SU-DHL-6 (cell line): ENCODE measurements around the gene MC5R.

ENCODE experiments used
- H2AFZ ChIP-seq: fragments of 200-600 bp; sonication (generic); 2 replicates; pipeline ENCODE4 v1.6.1; 2014; ENCODE audit warnings: low read depth, mild to moderate bottlenecking, moderate library complexity, mixed read lengths, antibody characterized with exemption, low read length; ENCODE audit not compliant: severe bottlenecking
- H3F3A ChIP-seq: fragments of 200-600 bp; shearing (Covaris generic); 2 replicates; pipeline ENCODE4 v1.6.0; 2016; ENCODE audit warnings: antibody characterized with exemption, mild to moderate bottlenecking; ENCODE audit not compliant: insufficient read depth
- H3K27ac ChIP-seq: fragments of 200-600 bp; sonication (generic); 2 replicates; pipeline ENCODE4 v1.5.1; 2016; ENCODE audit warnings: low read depth, mild to moderate bottlenecking, low read length, moderate library complexity, mixed read lengths
- H3K27me3 ChIP-seq: fragments of 200-600 bp; sonication (generic), shearing (Covaris generic); 2 replicates; pipeline ENCODE4 v1.6.0; 2014; ENCODE audit warnings: mild to moderate bottlenecking, low read length
- H3K36me3 ChIP-seq: fragments of 200-600 bp; sonication (generic); 2 replicates; pipeline ENCODE4 v1.6.1; 2014; ENCODE audit warnings: mild to moderate bottlenecking, low read length, mixed read lengths
- H3K4me2 ChIP-seq: fragments of 300-600, 200-600 bp; shearing (Covaris generic), sonication (generic); 2 replicates; pipeline ENCODE4 v1.6.0; 2014; ENCODE audit warnings: low read length, low read depth, mild to moderate bottlenecking; ENCODE audit not compliant: poor library complexity, severe bottlenecking
- H3K4me3 ChIP-seq: fragments of 200-600 bp; sonication (generic); 2 replicates; pipeline ENCODE4 v1.5.1; 2014; ENCODE audit warnings: antibody characterized with exemption, low read length, mild to moderate bottlenecking, mixed read lengths; ENCODE audit not compliant: insufficient read depth, poor library complexity, severe bottlenecking
- H3K79me2 ChIP-seq: fragments of 200-600 bp; sonication (generic); 2 replicates; pipeline ENCODE4 v1.6.1; 2014; ENCODE audit warnings: mild to moderate bottlenecking, low read length, moderate library complexity; ENCODE audit not compliant: insufficient read depth
- H3K9ac ChIP-seq: fragments of 200-600 bp; sonication (generic); 2 replicates; pipeline ENCODE4 v1.7.0; 2014; ENCODE audit warnings: mild to moderate bottlenecking, low read length
- H3K9me2 ChIP-seq: fragments of 200-600 bp; sonication (generic); replicated peaks from 2 replicates; pipeline ENCODE4 v1.6.1; 2014; ENCODE audit warnings: low read length; ENCODE audit not compliant: insufficient read depth
- H3K9me3 ChIP-seq: fragments of 200-600 bp; sonication (generic); 2 replicates; pipeline ENCODE4 v1.6.1; 2014; ENCODE audit warnings: low read length, mixed read lengths; ENCODE audit not compliant: insufficient read depth
- H4K20me1 ChIP-seq: fragments of 200-600 bp; sonication (generic); 2 replicates; pipeline ENCODE4 v1.6.1; 2014; ENCODE audit warnings: low read depth, mild to moderate bottlenecking, antibody characterized with exemption, low read length, moderate library complexity, mixed read lengths
- EZH2phosphoT487 ChIP-seq: fragments of 200-600 bp; sonication (generic), shearing (Covaris generic); conservative IDR thresholded peaks from 2 replicates; pipeline ENCODE4 v1.6.1; 2018; ENCODE audit warnings: mild to moderate bottlenecking, antibody characterized with exemption, low read length, moderate library complexity, mixed read lengths
- TF ChIP-seq, protein P1 (sequence below): fragments of 200-600 bp; sonication (generic); IDR thresholded peaks from one replicate; pipeline ENCODE4 v1.5.1; 2017; ENCODE audit warnings: antibody characterized with exemption, mild to moderate bottlenecking, low read length, moderate library complexity; ENCODE audit not compliant: insufficient read depth, poor library complexity, severe bottlenecking

Gene MC5R

DNA sequence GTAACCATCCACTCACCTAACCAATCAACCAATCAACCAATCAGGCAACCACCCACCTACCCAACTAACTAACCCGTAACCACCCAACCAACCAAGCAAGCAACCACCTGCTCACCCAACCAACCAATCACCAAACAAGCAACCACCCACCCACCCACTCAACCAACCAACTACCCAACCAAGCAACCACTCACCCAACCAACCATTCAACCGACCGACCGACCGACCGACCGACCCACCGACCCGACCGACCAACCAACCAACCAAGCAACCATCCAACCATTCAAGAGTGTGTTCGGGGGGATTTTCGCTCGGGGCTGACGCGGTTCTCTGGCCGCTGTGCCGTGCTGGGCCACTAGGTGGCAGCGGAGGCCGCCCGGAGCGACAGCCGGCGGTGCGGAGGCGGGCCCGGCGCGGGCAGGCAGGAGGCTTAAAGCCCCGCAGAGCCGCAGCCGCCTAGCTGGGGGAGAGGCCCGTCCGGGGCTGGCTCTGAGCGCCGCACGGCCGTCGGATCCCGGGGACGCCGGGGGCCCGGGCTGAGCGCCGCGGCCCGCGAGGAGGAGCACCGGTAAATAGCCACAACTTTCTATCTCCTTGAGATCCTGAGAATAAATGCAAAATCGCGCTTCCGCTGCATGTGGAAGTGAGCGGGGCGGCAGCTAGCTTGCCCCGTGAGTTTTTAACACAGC is at the start of gene MC5R:
MC5R (plus strand) TSS at position 443 of the 689 bp plus-strand sequence. CDS start 1,617 bp downstream, outside the sequence.
- Histone ChIP-seq H2AFZ (peak within 1 kb of the TSS; percentile 86), H3K9ac (peak within 1 kb of the TSS; percentile 13; the same call in 1 of the 2 replicates)

DNA sequence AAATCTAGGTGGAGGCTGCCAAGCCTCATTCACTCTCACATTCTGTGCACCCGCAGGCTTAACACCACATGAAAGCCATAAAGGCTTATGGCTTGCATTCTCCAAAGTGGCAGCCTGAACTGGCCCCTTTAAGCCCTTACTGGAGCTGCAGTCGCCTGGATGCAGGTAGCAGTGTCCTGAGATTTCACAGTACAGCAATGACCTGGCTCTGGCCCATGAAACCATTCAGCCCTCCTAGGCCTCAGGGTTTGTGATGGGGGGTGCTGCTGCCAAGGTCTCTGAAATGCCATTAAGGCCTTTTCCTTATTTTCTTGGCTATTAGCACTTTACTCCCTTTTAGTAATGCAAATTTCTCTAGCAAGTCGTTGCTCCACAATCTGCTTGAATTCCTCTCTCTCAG is 48.9 kb upstream of the MC5R start:
- Histone ChIP-seq H3K9ac (no peak overlapping the region), H3K4me3 (no peak overlapping the region), H3K36me3 (no peaks in the 10 kb centered on the region), H3K27me3 (no peaks in the 10 kb centered on the region), H3K9me2 (no peaks in the 10 kb centered on the region), H3F3A (no peaks in the 10 kb centered on the region), H2AFZ (no peak overlapping the region), H3K79me2 (no peaks in the 10 kb centered on the region), H4K20me1 (no peaks in the 10 kb centered on the region), H3K9me3 (no peaks in the 10 kb centered on the region), H3K4me2 (no peak overlapping the region), H3K27ac (no peak overlapping the region)
- TF ChIP-seq, protein P1, sequence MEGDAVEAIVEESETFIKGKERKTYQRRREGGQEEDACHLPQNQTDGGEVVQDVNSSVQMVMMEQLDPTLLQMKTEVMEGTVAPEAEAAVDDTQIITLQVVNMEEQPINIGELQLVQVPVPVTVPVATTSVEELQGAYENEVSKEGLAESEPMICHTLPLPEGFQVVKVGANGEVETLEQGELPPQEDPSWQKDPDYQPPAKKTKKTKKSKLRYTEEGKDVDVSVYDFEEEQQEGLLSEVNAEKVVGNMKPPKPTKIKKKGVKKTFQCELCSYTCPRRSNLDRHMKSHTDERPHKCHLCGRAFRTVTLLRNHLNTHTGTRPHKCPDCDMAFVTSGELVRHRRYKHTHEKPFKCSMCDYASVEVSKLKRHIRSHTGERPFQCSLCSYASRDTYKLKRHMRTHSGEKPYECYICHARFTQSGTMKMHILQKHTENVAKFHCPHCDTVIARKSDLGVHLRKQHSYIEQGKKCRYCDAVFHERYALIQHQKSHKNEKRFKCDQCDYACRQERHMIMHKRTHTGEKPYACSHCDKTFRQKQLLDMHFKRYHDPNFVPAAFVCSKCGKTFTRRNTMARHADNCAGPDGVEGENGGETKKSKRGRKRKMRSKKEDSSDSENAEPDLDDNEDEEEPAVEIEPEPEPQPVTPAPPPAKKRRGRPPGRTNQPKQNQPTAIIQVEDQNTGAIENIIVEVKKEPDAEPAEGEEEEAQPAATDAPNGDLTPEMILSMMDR, result no peak
- no peak for TF ChIP-seq EZH2phosphoT487

More for the DNA sequence above, at the start of gene MC5R:
- Histone ChIP-seq H3K36me3 (no peaks in the 10 kb centered on the region), H3K27ac (no peak within 1 kb of the TSS), H3K9me3 (no peaks in the 10 kb centered on the region), H3K4me3 (no peak within 1 kb of the TSS), H3F3A (no peaks in the 10 kb centered on the region), H3K4me2 (peak within 1 kb of the TSS; percentile 52), H3K9me2 (no peaks in the 10 kb centered on the region), H3K79me2 (no peaks in the 10 kb centered on the region), H3K27me3 (no peaks in the 10 kb centered on the region), H4K20me1 (no peaks in the 10 kb centered on the region)
- TF ChIP-seq, protein P1, result peak; percentile 84
- no peak for TF ChIP-seq EZH2phosphoT487

DNA sequence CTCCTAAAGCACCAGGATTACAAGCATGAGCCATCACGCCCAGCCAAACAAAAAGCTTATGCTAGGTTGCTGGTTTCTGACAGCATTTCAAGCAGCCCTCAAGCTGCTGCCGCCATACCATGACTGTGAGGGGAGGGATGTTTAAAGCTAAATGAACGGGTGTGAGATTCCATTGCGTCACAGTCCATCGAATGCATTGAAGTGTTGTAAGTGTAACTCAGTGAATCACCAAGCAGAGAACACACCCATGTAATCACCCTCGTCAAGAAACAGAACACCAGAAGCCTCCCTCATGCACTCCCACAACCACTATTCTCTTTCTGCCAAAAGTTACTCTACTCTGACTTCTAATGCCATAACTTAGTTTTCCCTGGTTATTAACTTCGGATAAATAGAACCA is 32.8 kb upstream of the MC5R start:
- Histone ChIP-seq H3K9me2 (no peaks in the 10 kb centered on the region), H3K36me3 (no peaks in the 10 kb centered on the region), H3K4me3 (no peak overlapping the region), H3K9me3 (no peaks in the 10 kb centered on the region), H3K27ac (no peak overlapping the region), H3K27me3 (no peaks in the 10 kb centered on the region), H3F3A (no peaks in the 10 kb centered on the region), H3K79me2 (no peaks in the 10 kb centered on the region), H3K9ac (no peak overlapping the region), H3K4me2 (no peak overlapping the region), H4K20me1 (no peaks in the 10 kb centered on the region), H2AFZ (no peak overlapping the region)
- no peak for TF ChIP-seq EZH2phosphoT487

DNA sequence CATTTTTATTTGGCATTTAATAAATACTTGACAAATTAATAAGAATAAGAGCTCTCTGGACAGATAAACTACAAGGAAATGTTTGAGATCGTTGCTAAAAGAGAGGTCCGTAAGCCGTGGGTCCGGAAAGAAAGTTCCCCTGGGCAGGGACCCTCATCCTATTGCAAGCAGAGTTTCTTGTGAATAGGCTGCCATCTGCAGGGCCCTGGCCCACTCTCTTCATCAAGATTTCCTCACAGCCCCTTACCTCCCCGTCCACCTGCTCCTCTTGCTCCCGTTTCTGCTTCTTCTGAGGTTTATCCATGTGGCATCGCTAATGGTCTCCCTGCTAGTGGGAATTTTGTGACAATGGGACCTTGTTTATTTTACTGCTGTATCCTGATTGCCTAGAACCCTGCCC is 30.1 kb upstream of the MC5R start:
- no peak for TF ChIP-seq EZH2phosphoT487
- TF ChIP-seq, protein P1, result no peak
- Histone ChIP-seq H3K27ac (no peak overlapping the region), H3K79me2 (no peaks in the 10 kb centered on the region), H3K9ac (no peak overlapping the region), H3K4me2 (no peak overlapping the region), H3K9me3 (no peaks in the 10 kb centered on the region), H4K20me1 (no peaks in the 10 kb centered on the region), H3K9me2 (no peaks in the 10 kb centered on the region), H3K36me3 (no peaks in the 10 kb centered on the region), H3K27me3 (no peaks in the 10 kb centered on the region), H2AFZ (no peak overlapping the region), H3F3A (no peaks in the 10 kb centered on the region), H3K4me3 (no peak overlapping the region)
